GM12873 (cell line): ENCODE data around the gene PLCE1.

Source experiments
- CTCF ChIP-seq: IDR thresholded peaks from 2 replicates; pipeline ENCODE4 v1.5.1; 2012; ENCODE audit warnings: low read depth, mild to moderate bottlenecking, moderate library complexity, low read length, control low read depth; ENCODE audit not compliant: insufficient read depth; ENCODE audit errors: missing control alignments

The PLCE1 gene

GRCh38 chr10:93993782-93994437, at the start of gene PLCE1:
PLCE1 (plus strand) TSS chr10:93993931; CDS start chr10:94031047, 37,116 bp downstream.
- no peak for TF ChIP-seq CTCF

- TF ChIP-seq CTCF = no peak
Measured at GRCh38 chr10:93945819-93946218, 47.9 kb upstream of the PLCE1 start.

GRCh38 chr10:93947055-93947454, 46.7 kb upstream of the PLCE1 start:
- TF ChIP-seq CTCF = no peak

- TF ChIP-seq CTCF = no peak
Measured at GRCh38 chr10:93947524-93947923, 46.2 kb upstream of the PLCE1 start.

- TF ChIP-seq CTCF = no peak
Measured at GRCh38 chr10:93951905-93952304, 41.8 kb upstream of the PLCE1 start.

- TF ChIP-seq CTCF = no peak
Measured at GRCh38 chr10:93954299-93954698, 39.4 kb upstream of the PLCE1 start.

GRCh38 chr10:93954726-93955363, 38.9 kb upstream of the PLCE1 start:
- TF ChIP-seq CTCF = no peak
